Measurements from ENCODE around the gene WWC1.
"Not testable (repeated sequence)": the region's sequence is repeated elsewhere in the genome, so short reads cannot be mapped to it uniquely, and the experiment has no call there.

WWC1 gene

DNA sequence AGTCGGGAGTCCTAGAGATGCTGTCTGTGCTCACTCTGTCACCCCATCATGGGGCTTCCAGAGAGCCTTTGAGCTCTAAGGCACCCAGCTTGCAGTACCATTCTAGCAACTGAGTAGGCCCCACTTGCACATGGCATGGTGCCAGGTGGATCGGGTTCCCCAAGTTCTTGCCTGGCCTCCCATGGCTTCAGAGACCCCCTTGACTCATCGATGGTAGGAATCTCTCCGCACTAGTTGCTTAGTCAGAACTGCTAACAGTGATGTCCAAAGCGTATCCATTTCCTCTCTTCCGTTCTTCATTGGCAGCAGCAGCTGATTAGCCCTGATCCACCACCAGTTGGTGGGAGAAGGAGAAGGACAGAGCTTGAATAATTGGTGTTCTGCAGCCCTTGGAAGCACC lies 124.5 kb downstream of the WWC1 start:
- DNase-seq: no peak

DNA sequence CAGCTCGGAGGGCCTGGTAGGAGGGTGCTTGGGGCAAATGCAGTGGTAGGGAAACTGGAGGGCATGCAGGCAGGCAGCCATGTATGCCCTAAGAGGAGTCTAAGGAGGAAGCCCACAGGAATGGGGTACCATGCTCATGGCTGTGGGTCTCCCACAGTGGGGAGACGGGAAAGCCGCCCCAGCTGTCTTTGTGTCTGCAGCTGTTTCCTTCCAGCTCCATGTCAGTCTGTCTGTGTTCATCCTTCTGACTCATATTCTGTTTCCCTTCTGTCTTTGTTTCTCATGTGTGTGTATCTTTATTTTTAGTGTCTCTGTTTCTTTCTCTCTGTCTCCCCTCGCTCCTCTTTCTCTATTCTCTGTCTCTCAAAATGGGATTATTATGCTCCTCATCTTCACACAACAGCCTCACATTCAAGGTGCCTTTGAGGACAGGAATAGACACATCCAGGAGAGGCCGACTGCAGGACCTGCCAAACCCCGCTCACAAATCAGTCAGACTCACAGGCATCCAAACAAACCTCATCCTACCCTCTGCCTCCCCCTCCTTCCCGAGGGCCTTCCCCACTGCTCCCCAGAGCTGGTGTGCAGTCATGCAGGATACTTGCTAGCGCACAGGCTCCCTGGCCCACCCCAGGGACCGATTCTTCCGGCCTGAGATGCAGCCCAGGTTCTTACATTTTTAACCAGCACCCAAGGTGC lies 126.4 kb downstream of the WWC1 start:
- DNase-seq: no peak

DNA sequence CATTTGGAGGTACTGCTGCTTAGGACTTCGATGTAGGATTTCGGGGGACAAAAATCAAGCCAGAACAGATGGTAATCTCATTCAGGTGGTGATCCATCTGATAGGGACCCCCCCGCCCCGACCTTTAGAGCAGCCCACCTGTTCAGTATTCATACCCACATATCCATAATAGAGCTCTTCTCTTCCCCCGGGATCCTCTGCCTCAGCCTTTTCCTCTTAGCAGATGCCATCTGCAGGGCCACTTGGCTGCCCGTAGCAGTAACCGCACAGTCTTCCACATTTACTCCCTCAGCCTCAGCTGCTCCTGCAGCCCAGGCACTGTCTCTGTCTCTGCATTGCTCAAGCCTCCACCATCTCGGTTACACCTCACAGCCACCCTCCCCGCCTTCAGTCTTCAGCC lies 129.0 kb downstream of the WWC1 start:
- DNase-seq: no peak

DNA sequence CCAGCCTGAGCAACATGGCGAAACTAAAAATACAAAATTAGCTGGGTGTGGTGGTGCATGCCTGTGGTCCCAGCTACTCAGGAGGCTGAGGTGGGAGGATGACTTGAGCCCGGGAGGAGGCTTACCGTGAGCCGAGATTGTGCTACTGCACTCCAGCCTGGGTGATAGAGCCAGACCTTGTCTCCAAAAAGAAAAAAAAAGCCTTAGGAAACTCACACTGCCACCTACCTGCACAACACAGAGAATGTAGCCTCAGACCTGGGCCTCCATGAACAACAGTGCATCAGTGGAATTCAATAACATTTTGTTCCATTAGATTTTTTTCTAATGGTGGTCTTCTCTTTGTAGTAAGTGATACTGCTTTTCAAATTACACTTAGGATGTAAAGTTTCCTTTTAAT lies 131.0 kb downstream of the WWC1 start:
- DNase-seq: no peak

DNA sequence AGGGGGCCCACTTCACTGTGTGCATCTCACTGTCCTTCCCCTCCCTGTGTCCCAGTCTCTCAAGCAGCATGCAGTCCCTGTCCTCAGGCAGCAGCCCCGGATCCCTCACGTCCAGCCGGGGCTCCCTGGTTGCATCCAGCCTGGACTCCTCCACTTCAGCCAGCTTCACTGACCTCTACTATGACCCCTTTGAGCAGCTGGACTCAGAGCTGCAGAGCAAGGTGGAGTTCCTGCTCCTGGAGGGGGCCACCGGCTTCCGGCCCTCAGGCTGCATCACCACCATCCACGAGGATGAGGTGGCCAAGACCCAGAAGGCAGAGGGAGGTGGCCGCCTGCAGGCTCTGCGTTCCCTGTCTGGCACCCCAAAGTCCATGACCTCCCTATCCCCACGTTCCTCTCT lies 132.0 kb downstream of the WWC1 start:
- DNase-seq: no peak

DNA sequence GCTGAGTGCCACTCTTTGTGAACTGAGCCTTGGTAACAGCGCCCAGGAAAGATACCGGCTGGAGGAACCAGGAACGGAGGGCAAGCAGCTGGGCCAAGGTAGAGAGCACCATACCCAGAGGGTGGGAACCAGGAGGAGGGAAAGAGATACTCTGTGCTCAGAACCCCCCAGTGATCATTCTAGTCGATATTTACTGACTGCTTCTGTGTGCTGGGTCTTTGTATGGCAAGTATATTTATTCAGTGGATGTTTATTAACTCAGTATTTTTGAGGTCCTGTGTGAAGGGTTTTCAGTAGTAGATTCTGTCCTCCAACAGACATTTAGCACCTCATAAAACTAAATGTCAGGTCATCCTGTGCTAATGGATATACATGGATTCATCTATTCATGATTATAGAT lies 132.5 kb downstream of the WWC1 start:
- no peak for DNase-seq

DNA sequence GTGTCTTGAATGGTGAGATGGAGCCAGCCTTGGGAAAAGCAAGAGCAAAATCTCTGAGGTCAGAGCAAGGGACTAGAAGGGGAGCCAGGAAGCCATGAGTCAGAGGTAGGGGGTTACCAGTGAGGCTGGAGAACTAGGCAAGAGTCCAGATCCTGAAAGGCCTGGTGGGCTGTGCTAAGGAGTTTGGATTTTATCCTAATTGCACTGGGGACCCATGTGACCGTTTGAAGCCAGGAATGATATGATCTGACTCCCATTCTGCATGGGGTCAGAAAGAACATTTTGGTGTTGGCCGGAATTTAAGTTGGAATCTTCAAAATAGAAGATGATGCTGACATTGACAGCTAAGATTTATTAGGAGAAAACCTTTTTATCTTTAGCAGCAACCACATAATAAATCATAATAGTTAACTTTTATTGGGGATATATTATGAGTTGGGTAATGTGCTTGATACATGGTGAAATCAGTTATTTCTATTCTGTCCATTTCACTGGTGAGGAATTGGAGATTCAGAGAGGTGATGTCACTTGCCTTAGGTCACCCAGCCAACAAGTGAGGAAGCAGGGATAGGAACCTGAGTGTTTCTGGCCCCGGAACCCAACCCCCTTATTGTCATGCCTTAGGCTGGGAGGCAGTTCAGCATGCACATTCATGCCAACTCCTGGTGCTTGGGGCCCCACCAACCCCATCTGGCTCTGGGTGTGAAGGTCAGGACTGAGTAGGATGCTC lies 133.3 kb downstream of the WWC1 start:
- DNase-seq: no peak

DNA sequence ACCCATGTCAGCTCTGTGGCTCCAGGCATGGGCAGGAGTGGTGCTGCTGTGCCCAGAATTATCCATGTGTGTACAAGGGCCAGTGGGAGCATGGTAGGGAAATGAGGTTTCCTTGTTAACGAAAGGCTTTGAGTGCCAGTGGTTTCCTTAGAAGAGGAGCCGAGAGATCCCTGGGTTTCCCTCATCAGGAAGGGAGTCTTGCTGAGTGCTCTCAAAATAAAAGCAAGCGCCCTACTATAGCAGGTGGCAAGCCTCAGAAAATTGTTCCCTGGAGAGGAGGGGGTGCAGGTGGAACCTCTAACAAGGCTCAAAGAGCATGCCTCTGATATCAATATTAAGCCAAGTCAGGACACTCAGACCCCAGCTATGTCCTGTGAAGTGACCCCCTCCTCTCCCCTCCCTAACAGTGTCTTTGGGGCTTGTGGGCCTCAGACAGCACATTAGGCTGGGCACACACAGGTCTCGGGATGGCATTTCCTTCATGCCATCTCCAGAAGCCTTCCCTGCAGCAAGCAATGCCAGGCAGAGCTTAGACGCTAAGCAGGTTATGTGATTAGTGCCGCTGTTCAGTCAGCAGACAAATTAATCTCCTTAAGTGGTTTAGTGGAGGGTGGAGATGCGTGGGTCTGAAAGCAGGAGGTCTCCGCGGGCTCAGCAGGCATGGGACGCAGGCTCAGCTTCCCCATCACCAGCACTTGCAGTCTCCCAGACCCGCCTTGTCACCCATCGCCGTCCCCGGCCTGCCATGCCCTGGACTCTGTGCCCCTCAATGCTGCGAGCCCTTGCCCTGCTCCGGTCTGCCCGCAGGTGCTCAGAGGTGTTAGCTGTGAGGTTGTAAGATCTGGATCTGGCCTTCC lies 134.8 kb downstream of the WWC1 start:
- no peak for DNase-seq

DNA sequence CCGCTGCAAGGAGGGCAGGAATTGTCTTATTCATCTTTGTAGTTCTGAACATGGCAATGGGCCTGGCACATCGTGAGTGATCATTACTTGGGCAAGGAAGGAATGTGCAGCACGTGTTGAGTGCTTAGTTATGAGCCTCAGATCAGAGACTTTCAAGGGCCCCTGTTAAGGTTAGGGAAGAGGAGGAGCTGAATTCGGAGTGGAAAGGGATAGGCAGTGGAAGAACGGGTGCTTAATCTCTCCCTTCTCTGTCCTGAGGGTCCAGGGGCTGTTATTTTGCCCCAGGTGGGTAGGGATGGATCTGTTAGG lies 135.4 kb downstream of the WWC1 start:
- no peak for DNase-seq

DNA sequence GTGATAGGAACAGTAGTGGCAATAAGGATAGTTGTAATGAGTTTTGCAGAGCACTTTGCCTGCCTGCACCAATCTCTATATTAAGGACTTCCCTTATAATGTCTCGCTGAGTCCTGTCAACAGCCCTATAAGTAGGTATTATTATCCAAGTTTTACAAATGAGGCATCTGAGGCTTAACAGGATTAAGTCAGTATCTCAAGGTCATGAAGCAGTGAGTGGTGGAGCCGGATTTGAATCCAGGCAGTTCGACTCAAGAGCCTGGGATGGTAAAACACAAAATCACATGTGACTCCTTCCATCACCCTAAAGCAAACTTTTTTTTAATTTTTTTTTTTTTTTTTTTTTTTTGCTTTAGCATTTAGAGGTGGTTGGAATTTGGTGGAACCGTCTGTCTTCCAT lies 135.8 kb downstream of the WWC1 start:
- DNase-seq: no peak

DNA sequence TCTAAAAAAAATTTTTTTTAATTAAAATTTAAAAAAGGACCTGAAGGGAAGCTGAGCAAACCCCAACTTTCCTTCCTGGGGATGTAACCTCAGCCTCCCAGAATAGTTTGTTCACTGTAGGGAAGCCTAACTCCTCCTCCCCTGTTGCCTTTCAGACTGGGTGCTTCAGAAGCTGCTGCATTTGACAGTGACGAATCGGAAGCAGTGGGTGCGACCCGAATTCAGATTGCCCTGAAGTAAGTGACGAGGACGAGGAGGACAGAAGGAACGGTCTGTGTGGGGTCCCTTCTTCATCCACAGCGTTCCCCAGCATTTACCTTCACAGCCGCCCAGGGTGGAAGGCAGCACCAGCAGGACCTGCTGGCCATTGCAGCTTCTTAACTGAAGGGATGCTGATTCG lies 137.1 kb downstream of the WWC1 start:
- no peak for DNase-seq

DNA sequence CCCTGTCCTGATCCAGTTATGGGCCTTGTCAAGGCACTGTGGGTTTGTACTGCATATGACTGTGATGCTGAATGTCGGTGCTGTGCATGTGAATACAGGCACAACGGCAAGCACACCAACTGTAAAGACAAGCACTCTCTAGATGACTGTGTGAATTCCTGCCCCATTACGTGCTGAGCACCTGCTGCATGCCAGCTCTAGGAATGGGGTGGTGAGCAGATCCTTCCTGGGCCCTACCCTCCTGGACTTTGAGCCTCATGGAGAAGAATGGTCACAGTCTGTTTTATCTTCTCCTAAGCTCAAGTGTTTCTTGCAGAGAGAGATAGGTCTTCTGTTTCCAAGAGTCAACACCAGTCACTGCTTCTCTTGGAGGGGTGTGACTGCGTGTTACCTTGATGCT lies 138.9 kb downstream of the WWC1 start:
- no peak for DNase-seq

DNA sequence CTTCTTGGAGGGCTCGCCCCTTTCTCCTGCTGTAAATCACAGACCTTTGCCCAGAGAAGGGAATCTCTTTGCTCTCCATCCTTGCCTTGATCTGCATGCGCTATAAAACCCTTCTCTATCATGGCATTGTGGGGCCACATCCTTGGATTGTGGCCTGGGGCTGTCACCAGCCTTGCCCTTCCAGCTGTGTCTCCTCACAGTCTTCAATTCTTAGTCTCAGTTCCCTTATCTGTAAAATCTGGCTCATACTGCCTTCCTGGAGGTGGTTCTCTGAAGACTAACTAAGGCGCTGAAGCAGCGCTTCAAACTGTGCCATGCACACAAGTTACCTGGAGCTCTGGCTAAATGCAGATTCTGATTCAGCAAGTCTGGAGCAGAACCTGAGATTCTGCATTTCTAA lies 141.5 kb downstream of the WWC1 start:
- DNase-seq: no peak

DNA sequence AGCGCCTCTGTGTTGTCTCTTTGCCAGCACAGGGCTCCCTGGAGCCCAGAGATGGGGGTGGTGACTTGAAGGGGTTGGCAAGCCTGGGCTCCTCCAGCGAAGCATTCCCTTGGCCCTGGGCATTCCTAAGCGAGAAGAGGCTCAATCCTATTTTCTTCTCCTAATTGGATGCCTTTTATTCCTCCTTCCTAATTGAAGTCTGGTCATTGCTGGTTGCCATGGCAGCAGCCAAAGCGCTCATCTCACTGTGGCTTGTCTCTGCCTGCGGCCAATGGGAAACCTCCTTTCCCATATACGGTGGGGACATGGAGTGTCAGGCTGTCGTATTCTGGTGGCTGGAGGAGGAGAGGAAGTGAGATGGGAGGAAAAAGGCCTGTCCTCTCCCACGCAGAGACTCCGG lies 142.6 kb downstream of the WWC1 start:
- DNase-seq: no peak

DNA sequence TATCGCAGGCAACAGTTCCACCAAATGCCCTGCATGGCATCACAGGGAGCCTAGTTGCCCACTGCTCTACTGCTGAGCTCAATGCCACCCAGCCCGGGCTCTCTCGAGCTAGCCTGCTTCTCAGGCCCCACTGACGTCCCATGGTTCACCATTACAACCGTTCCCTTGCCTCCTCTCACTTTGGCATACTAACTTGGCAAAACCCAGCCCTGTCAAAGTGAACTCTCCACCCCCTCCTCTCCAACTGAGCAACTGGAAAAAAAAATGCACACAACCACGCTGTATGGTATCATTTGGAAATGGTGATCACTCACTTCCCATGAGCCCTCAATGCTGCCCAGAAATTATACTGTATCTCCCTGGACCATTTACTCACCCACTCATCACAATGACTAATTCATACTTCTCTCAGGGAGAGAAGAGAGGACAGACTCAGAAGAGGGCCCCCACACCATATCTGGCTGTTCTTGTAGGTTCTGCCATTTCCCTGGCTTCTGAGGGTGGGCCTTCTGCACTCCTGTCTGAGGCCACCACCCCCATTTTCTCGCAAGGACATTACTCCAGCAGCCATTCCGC lies 143.4 kb downstream of the WWC1 start:
- no peak for DNase-seq

DNA sequence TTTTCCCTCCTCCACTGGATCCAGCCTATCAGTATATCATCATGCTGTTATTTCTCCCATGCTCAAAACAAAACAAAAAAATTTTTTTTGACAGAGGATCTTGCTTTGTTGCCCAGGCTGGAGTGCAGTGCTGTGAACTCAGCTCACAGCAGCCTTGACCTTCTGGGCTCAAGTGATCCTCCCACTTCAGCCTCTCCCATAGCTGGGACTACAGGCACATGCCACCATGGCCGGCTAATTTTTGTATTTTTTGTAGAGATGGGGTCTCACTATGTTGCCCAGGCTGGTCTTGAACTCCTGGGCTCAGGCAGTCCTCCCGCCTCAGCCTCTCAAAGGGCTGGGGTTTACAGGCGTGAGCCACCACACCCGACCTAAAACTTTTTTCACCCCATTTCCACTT lies 143.9 kb downstream of the WWC1 start:
- DNase-seq: not testable (repeated sequence)

DNA sequence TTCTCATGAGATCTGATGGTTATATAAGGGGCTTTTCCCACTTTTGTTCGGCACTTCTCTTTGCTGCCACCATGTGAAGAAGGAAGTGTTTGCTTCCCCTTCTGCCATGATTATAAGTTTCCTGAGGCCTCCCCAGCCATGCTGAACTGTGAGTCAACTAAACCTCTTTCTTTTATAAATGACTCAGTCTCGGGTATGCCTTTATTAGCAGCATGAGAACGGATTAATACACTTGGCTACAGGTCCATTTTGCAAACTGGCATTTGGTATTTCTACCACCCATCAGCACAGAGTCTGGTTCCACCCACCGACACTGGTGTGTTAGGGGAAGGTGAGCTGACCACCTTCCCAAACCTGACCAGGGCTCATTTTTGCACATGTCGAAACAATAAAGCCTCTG lies 146.9 kb downstream of the WWC1 start:
- no peak for DNase-seq

DNA sequence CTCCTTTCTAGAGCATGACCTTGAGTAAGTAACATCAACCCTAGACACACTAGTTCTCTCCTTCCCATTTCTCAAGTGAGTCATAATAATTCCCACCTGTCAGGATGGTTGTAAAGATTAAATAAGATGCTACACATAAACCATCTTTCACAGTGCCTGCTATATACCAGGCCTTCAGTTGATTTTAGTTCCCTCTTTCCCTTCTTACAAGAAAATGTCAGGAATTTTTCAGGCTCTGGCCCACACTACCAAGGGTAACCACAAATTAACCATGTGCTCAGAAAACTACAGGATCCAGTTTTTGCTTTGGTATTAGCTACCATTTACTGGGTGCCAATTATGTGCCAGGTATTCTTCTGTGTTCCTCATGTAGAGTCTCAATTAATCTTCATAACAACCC lies 152.1 kb downstream of the WWC1 start:
- no peak for DNase-seq

DNA sequence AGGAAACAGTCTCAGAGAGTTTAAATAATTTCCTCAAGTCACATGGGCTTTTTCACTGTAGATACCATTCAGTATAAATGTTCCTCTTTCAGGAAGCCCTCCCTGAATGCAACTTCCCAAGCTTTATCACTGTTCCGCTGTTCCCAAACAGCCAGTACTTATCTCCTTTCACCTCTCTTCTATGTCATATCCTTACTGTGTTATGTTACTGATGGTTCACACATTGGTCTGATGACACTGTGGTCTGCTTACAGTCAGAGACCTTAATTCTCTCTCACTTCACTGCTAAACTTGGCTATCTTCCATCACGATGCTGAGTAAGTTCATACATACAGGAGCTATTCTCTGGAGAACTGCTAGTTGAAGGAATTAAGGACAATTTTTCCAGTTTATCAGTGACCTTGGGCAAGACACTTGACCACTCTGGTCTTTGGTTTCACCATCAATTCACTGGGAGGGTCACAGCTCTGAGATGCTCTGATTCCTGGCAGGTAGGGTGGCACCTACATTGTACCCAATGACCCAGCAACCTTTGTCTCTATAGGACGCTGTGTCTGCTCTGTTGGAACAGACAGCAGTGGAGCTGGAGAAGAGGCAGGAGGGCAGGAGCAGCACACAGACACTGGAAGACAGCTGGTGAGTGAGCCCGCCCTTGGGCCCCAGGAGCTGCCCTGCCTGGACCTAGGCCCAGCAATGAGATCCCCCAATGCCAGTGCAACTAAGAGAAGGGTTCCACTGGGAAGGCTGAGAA lies 152.7 kb downstream of the WWC1 start:
- DNase-seq: no peak

DNA sequence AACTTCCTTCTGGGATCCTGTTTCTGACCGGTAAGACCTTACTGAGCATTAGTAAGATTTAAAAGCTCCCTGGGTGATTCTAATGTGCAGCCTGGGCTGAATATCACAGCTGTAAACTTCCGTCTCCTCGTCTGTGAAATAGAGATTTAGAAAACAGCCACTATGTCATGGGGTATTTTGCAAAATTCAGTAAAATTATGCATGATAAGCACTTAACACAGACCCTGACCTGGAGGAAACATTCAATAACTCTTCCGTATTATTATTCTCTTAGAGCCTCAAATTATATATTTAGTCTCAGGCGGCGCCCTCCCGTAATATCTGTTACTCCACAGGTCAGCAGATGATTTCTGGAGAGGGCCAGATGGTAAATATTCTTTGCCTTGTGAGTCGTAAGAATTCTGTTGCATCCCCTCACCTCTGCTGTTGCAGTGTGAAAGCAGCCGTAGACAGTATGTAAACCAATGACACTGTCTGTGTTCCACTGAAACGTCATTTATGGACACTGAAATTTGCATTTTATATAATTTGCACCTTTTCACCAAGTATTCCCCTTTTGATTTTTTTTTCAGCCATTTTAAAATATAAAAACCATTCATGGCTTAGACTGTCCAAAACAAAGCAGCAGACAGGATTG lies 155.7 kb downstream of the WWC1 start:
- no peak for DNase-seq

DNA sequence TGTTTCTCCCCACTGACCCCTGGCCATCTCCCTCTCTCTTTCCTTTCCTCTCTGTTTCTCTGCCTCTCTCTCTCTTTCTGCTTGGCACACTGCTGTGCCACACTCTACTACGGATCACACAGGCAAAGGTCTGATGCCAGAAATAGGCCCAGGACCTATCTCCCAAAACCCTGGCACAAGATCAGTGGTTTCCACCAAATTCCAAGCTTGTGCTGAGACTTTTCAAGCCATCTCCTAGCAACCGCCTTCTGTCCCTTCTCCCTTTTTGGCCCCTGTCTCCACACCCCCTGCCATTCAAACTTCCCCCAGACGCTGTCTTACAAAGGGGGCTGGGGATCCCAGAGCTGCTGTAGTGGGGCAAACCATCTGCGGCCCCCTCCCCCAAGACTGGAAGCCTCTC lies 156.4 kb downstream of the WWC1 start:
- no peak for DNase-seq

DNA sequence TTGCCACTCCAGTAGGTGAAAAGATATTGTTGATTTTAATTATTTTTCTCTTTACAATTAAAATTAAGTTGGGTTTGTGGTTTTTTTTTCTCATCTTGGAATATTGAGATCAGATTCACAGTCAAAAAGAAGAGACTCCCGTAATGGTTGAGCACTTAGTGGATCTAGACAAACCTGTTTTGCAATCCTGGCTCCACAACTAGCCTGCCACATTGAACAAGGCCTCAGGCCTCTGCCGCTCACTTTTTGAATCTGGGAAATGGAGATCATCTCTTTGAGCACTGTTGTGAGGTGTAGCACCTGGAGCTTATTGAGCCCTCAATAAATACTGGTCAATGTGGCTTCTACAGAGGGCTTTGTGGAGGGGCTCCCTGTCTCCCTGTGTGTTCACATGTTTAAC lies 157.7 kb downstream of the WWC1 start:
- DNase-seq: no peak

DNA sequence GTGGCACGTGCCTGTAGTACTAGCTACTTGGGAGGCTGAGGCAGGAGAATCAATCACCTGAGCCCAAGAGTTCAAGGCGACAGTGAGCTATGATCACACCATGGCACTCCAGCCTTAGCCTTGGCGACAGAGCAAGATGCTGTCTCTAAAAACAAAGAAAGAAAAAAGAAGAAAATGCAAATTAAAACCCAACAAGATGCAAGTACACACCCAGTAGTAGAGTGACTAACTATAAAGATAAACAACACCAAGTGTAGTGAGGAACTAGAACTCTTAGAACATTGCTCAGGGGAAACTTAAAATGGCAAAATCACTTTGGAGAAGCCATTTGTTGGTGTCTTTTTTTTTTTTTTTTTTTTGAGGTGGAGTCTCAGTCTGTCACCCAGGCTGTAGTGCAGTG lies 160.1 kb downstream of the WWC1 start:
- no peak for DNase-seq

Data from NCI-H446 treated with DMSO at 0.1 percent for 48 hours (cell line).